KMS-11 (cell line): Measurements from ENCODE around the gene SHROOM4.

Experiments used
- H2AFZ ChIP-seq: fragments of 200-600 bp; sonication (generic); 2 replicates; pipeline ENCODE4 v1.6.1; 2016; ENCODE audit warnings: antibody characterized with exemption, mixed run types, low read depth
- H3K27ac ChIP-seq: fragments of 200-600 bp; sonication (generic); 2 replicates; pipeline ENCODE4 v1.6.1; 2016; ENCODE audit warnings: mild to moderate bottlenecking, mixed run types
- H3K27me3 ChIP-seq: fragments of 200-600 bp; sonication (generic); 2 replicates; pipeline ENCODE4 v1.6.1; 2017; ENCODE audit warnings: mild to moderate bottlenecking, low read depth, mixed run types, moderate library complexity; ENCODE audit not compliant: insufficient read depth
- H3K36me3 ChIP-seq: fragments of 200-600 bp; sonication (generic); 2 replicates; pipeline ENCODE4 v1.6.1; 2017; ENCODE audit warnings: mild to moderate bottlenecking, mixed run types; ENCODE audit not compliant: insufficient read depth
- H3K4me1 ChIP-seq: fragments of 200-600 bp; sonication (generic); 2 replicates; pipeline ENCODE4 v1.6.1; 2016; ENCODE audit warnings: mild to moderate bottlenecking, low read depth, mixed run types; ENCODE audit not compliant: poor library complexity, severe bottlenecking
- H3K4me2 ChIP-seq: fragments of 200-600 bp; sonication (generic); 2 replicates; pipeline ENCODE4 v1.7.0; 2016; ENCODE audit warnings: mild to moderate bottlenecking, mixed run types
- H3K4me3 ChIP-seq: fragments of 200-600 bp; sonication (generic); IDR thresholded peaks from 2 replicates; pipeline ENCODE4 v1.6.1; 2017; ENCODE audit warnings: low read depth, low read length, mixed read lengths; ENCODE audit not compliant: insufficient read depth
- H3K79me2 ChIP-seq: fragments of 200-600 bp; sonication (generic); 2 replicates; pipeline ENCODE4 v1.6.1; 2016; ENCODE audit warnings: low read depth, mixed run types; ENCODE audit not compliant: insufficient read depth
- H3K9ac ChIP-seq: fragments of 200-600 bp; sonication (generic); 2 replicates; pipeline ENCODE4 v1.6.1; 2016; ENCODE audit warnings: mild to moderate bottlenecking, mixed run types
- H4K20me1 ChIP-seq: fragments of 200-600 bp; sonication (generic); 2 replicates; pipeline ENCODE4 v1.6.1; 2016; ENCODE audit warnings: mild to moderate bottlenecking, mixed run types; ENCODE audit not compliant: insufficient read depth
- CTCF ChIP-seq: fragments of 200-600 bp; sonication (generic); conservative IDR thresholded peaks from 2 replicates; pipeline ENCODE4 v1.6.1; 2017; ENCODE audit warnings: low read depth, mild to moderate bottlenecking, antibody characterized with exemption, low read length, moderate library complexity, mixed read lengths

The SHROOM4 gene

GRCh38 chrX:50635817-50636365, 178.1 kb downstream of the SHROOM4 start:
- Histone ChIP-seq H3K4me3 (no peak overlapping the region), H3K27me3 (no peaks in the 10 kb centered on the region), H3K27ac (no peak overlapping the region), H3K4me1 (no peaks in the 10 kb centered on the region), H2AFZ (no peak overlapping the region), H3K4me2 (no peak overlapping the region), H4K20me1 (no peaks in the 10 kb centered on the region), H3K9ac (no peak overlapping the region), H3K36me3 (no peaks in the 10 kb centered on the region), H3K79me2 (no peaks in the 10 kb centered on the region)
- TF ChIP-seq CTCF = no peak

GRCh38 chrX:50635162-50635561, 178.8 kb downstream of the SHROOM4 start:
- no peaks in the 10 kb centered on the region for H3K4me1 ChIP-seq
- TF ChIP-seq CTCF = no peak
- no peaks in the 10 kb centered on the region for H4K20me1 ChIP-seq
- H3K27ac ChIP-seq = no peak overlapping the region
- H3K4me2 ChIP-seq = no peak overlapping the region
- H3K27me3 ChIP-seq = no peaks in the 10 kb centered on the region
- no peak overlapping the region for H2AFZ ChIP-seq
- no peak overlapping the region for H3K9ac ChIP-seq
- H3K36me3 ChIP-seq = no peaks in the 10 kb centered on the region
- no peaks in the 10 kb centered on the region for H3K79me2 ChIP-seq
- no peak overlapping the region for H3K4me3 ChIP-seq

GRCh38 chrX:50629774-50630173, 184.2 kb downstream of the SHROOM4 start:
- H3K79me2 ChIP-seq = no peaks in the 10 kb centered on the region
- no peak overlapping the region for H3K4me3 ChIP-seq
- TF ChIP-seq CTCF = no peak
- H3K36me3 ChIP-seq = no peaks in the 10 kb centered on the region
- H3K27ac ChIP-seq = no peak overlapping the region
- H3K4me1 ChIP-seq = no peaks in the 10 kb centered on the region
- H2AFZ ChIP-seq = no peak overlapping the region
- H4K20me1 ChIP-seq = no peaks in the 10 kb centered on the region
- no peaks in the 10 kb centered on the region for H3K27me3 ChIP-seq
- H3K9ac ChIP-seq = no peak overlapping the region
- no peak overlapping the region for H3K4me2 ChIP-seq

- Histone ChIP-seq H3K27ac (no peak overlapping the region), H3K36me3 (no peaks in the 10 kb centered on the region), H3K27me3 (no peaks in the 10 kb centered on the region), H3K4me1 (no peaks in the 10 kb centered on the region), H4K20me1 (no peaks in the 10 kb centered on the region), H3K4me3 (no peak overlapping the region), H2AFZ (no peak overlapping the region), H3K9ac (no peak overlapping the region), H3K4me2 (no peak overlapping the region), H3K79me2 (no peaks in the 10 kb centered on the region)
- no peak for TF ChIP-seq CTCF
Observed at GRCh38 chrX:50627696-50628095, 186.3 kb downstream of the SHROOM4 start.
